ENCODE data around the gene PCDHGA5.
A peak's percentile ranks its signal among the peaks of the same experiment; 100 is the strongest.
"Not testable (repeated sequence)": the region's sequence is repeated elsewhere in the genome, so short reads cannot be mapped to it uniquely, and the experiment has no call there.

PCDHGA5 gene

GRCh38 chr5:141369994-141370848, 6.3 kb downstream of the PCDHGA5 start, which contains the start of gene PCDHGB3:
PCDHGB3 (plus strand) TSS chr5:141370242; CDS start chr5:141370395, 153 bp downstream.
- peak within 1 kb of the TSS; percentile 18 to 49 for H3K4me3 ChIP-seq (ENCODE audit: low read depth in 1 of 2, low read length in 2 of 2)

GRCh38 chr5:141371572-141372475, 7.9 kb downstream of the PCDHGA5 start:
- H3K4me3 ChIP-seq (ENCODE audit: low read depth in 1 of 2, low read length in 2 of 2): peak overlapping the region in 1 of 2 donors; percentile 21

More at GRCh38 chr5:141369994-141370848, 6.3 kb downstream of the PCDHGA5 start, which contains the start of gene PCDHGB3:
- H3K4me1 ChIP-seq (ENCODE audit: control insufficient read depth in 1 of 2, insufficient read depth in 2 of 2, low read length in 2 of 2): no peaks in the 10 kb centered on the region
- H3K9me3 ChIP-seq (ENCODE audit: control insufficient read depth in 1 of 2, low read length in 2 of 2): peaks cover 38 to 46% of the 10 kb centered on the region in 2 donors
- no peaks in the 10 kb centered on the region for H3K36me3 ChIP-seq (ENCODE audit: control insufficient read depth in 1 of 2, insufficient read depth in 2 of 2, low read length in 2 of 2)
- H3K27ac ChIP-seq (ENCODE audit: low read depth, low read length): no peak within 1 kb of the TSS
- no peak within 1 kb of the TSS for H3K9ac ChIP-seq (ENCODE audit: low read depth in 1 of 2, low read length in 2 of 2)
- peaks cover 0 to 5% of the 10 kb centered on the region in 2 donors for H3K27me3 ChIP-seq (ENCODE audit: control insufficient read depth in 1 of 2, insufficient read depth in 2 of 2, low read length in 2 of 2)

DNA sequence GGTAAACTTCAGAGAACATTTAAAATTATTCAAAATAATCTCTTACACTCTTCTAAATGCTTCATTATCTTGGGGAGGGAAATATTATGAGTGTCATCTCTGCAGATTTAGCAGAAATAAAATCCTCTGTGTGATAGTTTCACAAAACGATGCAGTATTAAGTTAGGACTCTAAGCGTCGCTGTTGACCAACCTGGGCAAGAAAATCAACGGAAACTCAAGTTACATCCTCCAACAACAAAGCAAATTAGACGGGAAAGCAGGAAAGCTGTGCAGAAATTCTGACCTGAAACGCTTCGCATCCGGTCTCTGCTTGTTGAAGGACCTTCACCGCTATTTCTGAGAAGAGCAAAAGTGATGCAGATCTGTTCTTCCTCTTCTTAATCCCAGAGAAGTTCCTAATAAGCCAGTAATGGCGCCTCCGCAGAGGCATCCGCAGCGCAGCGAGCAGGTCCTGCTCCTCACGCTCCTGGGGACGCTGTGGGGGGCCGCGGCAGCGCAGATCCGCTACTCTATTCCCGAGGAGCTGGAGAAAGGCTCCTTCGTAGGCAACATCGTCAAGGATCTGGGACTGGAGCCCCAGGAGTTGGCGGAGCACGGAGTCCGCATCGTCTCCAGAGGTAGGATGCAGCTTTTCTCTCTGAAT, 9.8 kb downstream of the PCDHGA5 start, which contains the start of gene PCDHGA6:
Gene PCDHGA6, plus strand, starts transcription at position 219 of the 645 bp plus-strand sequence. Its CDS starts 193 bp downstream, at position 412.
- no peak within 1 kb of the TSS for H3K27ac ChIP-seq (ENCODE audit: low read depth, low read length)
- H3K9me3 ChIP-seq (ENCODE audit: control insufficient read depth in 1 of 2, low read length in 2 of 2): peaks cover 40 to 49% of the 10 kb centered on the region in 2 donors
- peak within 1 kb of the TSS in 1 of 2 donors; percentile 43 for H3K4me3 ChIP-seq (ENCODE audit: low read depth in 1 of 2, low read length in 2 of 2)
- H3K36me3 ChIP-seq (ENCODE audit: control insufficient read depth in 1 of 2, insufficient read depth in 2 of 2, low read length in 2 of 2): no peaks in the 10 kb centered on the region
- H3K4me1 ChIP-seq (ENCODE audit: control insufficient read depth in 1 of 2, insufficient read depth in 2 of 2, low read length in 2 of 2): no peaks in the 10 kb centered on the region
- no peak within 1 kb of the TSS for H3K9ac ChIP-seq (ENCODE audit: low read depth in 1 of 2, low read length in 2 of 2)
- peaks cover 0 to 5% of the 10 kb centered on the region in 2 donors for H3K27me3 ChIP-seq (ENCODE audit: control insufficient read depth in 1 of 2, insufficient read depth in 2 of 2, low read length in 2 of 2)

More at GRCh38 chr5:141371572-141372475, 7.9 kb downstream of the PCDHGA5 start:
- no peak overlapping the region for H3K27ac ChIP-seq (ENCODE audit: low read depth, low read length)
- H3K9me3 ChIP-seq (ENCODE audit: control insufficient read depth in 1 of 2, low read length in 2 of 2): peaks cover 40 to 47% of the 10 kb centered on the region in 2 donors
- no peaks in the 10 kb centered on the region for H3K4me1 ChIP-seq (ENCODE audit: control insufficient read depth in 1 of 2, insufficient read depth in 2 of 2, low read length in 2 of 2)
- H3K27me3 ChIP-seq (ENCODE audit: control insufficient read depth in 1 of 2, insufficient read depth in 2 of 2, low read length in 2 of 2): peaks cover 0 to 5% of the 10 kb centered on the region in 2 donors
- no peaks in the 10 kb centered on the region for H3K36me3 ChIP-seq (ENCODE audit: control insufficient read depth in 1 of 2, insufficient read depth in 2 of 2, low read length in 2 of 2)
- no peak overlapping the region for H3K9ac ChIP-seq (ENCODE audit: low read depth in 1 of 2, low read length in 2 of 2)

DNA sequence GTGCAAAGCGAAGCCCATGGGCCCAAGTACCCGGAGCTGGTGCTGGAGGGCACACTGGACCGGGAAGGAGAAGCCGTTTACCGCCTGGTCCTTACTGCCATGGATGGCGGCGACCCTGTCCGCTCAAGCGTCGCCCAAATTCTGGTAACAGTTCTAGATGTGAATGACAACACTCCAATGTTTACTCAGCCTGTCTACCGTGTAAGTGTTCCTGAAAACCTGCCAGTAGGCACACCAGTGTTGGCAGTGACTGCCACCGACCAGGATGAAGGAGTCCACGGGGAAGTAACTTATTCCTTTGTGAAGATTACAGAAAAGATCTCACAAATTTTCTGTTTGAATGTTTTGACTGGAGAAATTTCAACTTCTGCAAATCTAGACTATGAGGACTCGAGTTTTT, 10.7 kb downstream of the PCDHGA5 start:
- H3K9me3 ChIP-seq (ENCODE audit: control insufficient read depth in 1 of 2, low read length in 2 of 2): peaks cover 40 to 49% of the 10 kb centered on the region in 2 donors
- H3K4me3 ChIP-seq (ENCODE audit: low read depth in 1 of 2, low read length in 2 of 2): no peak overlapping the region
- H3K9ac ChIP-seq (ENCODE audit: low read depth in 1 of 2, low read length in 2 of 2): no peak overlapping the region
- H3K4me1 ChIP-seq (ENCODE audit: control insufficient read depth in 1 of 2, insufficient read depth in 2 of 2, low read length in 2 of 2): no peaks in the 10 kb centered on the region
- no peaks in the 10 kb centered on the region for H3K36me3 ChIP-seq (ENCODE audit: control insufficient read depth in 1 of 2, insufficient read depth in 2 of 2, low read length in 2 of 2)
- peaks cover 0 to 5% of the 10 kb centered on the region in 2 donors for H3K27me3 ChIP-seq (ENCODE audit: control insufficient read depth in 1 of 2, insufficient read depth in 2 of 2, low read length in 2 of 2)
- no peak overlapping the region for H3K27ac ChIP-seq (ENCODE audit: low read depth, low read length)

DNA sequence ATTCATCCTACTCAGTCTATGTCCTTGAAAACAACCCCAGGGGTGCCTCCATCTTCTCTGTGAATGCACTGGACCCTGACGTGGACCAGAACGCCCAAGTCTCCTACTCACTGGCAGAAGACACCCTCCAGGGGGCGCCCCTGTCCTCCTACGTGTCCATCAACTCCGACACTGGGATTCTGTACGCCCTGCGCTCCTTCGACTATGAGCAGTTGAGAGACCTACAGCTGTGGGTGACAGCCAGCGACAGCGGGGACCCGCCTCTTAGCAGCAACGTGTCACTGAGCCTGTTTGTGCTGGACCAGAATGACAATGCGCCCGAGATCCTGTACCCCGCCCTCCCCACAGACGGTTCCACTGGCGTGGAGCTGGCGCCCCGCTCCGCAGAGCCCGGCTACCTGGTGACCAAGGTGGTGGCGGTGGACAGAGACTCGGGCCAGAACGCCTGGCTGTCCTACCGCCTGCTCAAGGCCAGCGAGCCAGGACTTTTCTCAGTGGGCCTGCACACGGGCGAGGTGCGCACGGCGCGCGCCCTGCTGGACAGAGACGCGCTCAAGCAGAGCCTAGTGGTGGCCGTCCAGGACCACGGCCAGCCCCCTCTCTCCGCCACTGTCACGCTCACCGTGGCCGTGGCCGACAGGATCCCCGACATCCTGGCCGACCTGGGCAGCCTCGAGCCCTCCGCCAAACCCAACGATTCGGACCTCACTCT, 11.6 kb downstream of the PCDHGA5 start:
- H3K9me3 ChIP-seq (ENCODE audit: control insufficient read depth in 1 of 2, low read length in 2 of 2): peaks cover 33 to 47% of the 10 kb centered on the region in 2 donors
- H3K4me1 ChIP-seq (ENCODE audit: control insufficient read depth in 1 of 2, insufficient read depth in 2 of 2, low read length in 2 of 2); H3K36me3 ChIP-seq (ENCODE audit: control insufficient read depth in 1 of 2, insufficient read depth in 2 of 2, low read length in 2 of 2); H3K27me3 ChIP-seq (ENCODE audit: control insufficient read depth in 1 of 2, insufficient read depth in 2 of 2, low read length in 2 of 2); H3K4me3 ChIP-seq (ENCODE audit: low read depth in 1 of 2, low read length in 2 of 2); H3K27ac ChIP-seq (ENCODE audit: low read depth, low read length); H3K9ac ChIP-seq (ENCODE audit: low read depth in 1 of 2, low read length in 2 of 2): not testable (repeated sequence)

DNA sequence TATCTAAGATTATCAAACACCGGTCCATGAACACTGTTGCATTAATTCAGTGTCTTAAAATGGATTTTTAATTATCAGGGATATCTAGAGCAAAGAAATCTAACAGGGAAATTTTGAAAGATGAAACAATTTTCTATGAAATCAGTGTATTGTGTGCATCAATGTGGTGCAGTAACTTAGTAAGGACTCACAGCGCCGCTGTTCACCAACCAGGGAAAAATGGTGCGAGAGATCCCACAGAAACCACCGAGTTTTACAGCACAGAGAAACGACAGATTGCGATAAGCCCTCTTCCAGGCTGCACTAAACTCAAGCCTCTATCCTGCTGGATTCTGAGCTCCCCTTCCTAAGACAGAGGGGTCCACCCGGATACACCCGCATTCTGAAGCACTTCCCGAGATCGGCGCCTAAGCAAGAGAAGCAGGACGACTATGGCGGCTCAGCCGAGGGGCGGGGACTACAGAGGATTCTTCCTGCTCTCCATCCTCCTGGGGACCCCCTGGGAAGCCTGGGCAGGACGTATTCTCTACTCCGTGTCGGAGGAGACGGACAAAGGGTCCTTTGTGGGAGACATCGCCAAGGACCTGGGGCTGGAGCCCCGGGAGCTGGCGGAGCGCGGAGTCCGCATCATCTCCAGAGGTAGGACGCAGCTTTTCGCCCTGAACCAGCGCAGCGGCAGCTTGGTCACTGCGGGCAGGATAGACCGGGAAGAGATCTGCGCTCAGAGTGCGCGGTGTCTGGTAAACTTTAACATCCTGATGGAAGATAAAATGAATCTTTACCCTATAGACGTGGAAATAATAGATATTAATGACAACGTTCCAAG, 18.7 kb downstream of the PCDHGA5 start, which contains the start of gene PCDHGA7:
Gene PCDHGA7, plus strand, starts transcription at position 274 of the 826 bp plus-strand sequence. Its CDS starts 158 bp downstream, at position 432.
- no peaks in the 10 kb centered on the region for H3K4me1 ChIP-seq (ENCODE audit: control insufficient read depth in 1 of 2, insufficient read depth in 2 of 2, low read length in 2 of 2)
- no peak within 1 kb of the TSS for H3K27ac ChIP-seq (ENCODE audit: low read depth, low read length)
- no peaks in the 10 kb centered on the region for H3K36me3 ChIP-seq (ENCODE audit: control insufficient read depth in 1 of 2, insufficient read depth in 2 of 2, low read length in 2 of 2)
- peak within 1 kb of the TSS; percentile 25 to 43 for H3K4me3 ChIP-seq (ENCODE audit: low read depth in 1 of 2, low read length in 2 of 2)
- no peak within 1 kb of the TSS for H3K9ac ChIP-seq (ENCODE audit: low read depth in 1 of 2, low read length in 2 of 2)
- H3K27me3 ChIP-seq (ENCODE audit: control insufficient read depth in 1 of 2, insufficient read depth in 2 of 2, low read length in 2 of 2): peaks cover 0 to 5% of the 10 kb centered on the region in 2 donors
- H3K9me3 ChIP-seq (ENCODE audit: control insufficient read depth in 1 of 2, low read length in 2 of 2): peaks cover 11 to 24% of the 10 kb centered on the region in 2 donors

- Histone ChIP-seq H3K4me1 (ENCODE audit: control insufficient read depth in 1 of 2, insufficient read depth in 2 of 2, low read length in 2 of 2) (no peaks in the 10 kb centered on the region), H3K27ac (ENCODE audit: low read depth, low read length) (no peak overlapping the region), H3K4me3 (ENCODE audit: low read depth in 1 of 2, low read length in 2 of 2) (peak overlapping the region; percentile 23 to 43), H3K9me3 (ENCODE audit: control insufficient read depth in 1 of 2, low read length in 2 of 2) (peaks cover 13 to 27% of the 10 kb centered on the region in 2 donors), H3K36me3 (ENCODE audit: control insufficient read depth in 1 of 2, insufficient read depth in 2 of 2, low read length in 2 of 2) (no peaks in the 10 kb centered on the region), H3K9ac (ENCODE audit: low read depth in 1 of 2, low read length in 2 of 2) (no peak overlapping the region), H3K27me3 (ENCODE audit: control insufficient read depth in 1 of 2, insufficient read depth in 2 of 2, low read length in 2 of 2) (peaks cover 0 to 5% of the 10 kb centered on the region in 2 donors)
Observed at GRCh38 chr5:141383345-141383744, 19.4 kb downstream of the PCDHGA5 start.

- Histone ChIP-seq H3K27me3 (ENCODE audit: control insufficient read depth in 1 of 2, insufficient read depth in 2 of 2, low read length in 2 of 2) (peaks cover 0 to 5% of the 10 kb centered on the region in 2 donors), H3K4me1 (ENCODE audit: control insufficient read depth in 1 of 2, insufficient read depth in 2 of 2, low read length in 2 of 2) (no peaks in the 10 kb centered on the region), H3K9ac (ENCODE audit: low read depth in 1 of 2, low read length in 2 of 2) (no peak overlapping the region), H3K9me3 (ENCODE audit: control insufficient read depth in 1 of 2, low read length in 2 of 2) (peaks cover 22 to 38% of the 10 kb centered on the region in 2 donors), H3K36me3 (ENCODE audit: control insufficient read depth in 1 of 2, insufficient read depth in 2 of 2, low read length in 2 of 2) (no peaks in the 10 kb centered on the region), H3K27ac (ENCODE audit: low read depth, low read length) (no peak overlapping the region), H3K4me3 (ENCODE audit: low read depth in 1 of 2, low read length in 2 of 2) (no peak overlapping the region)
Observed at GRCh38 chr5:141384471-141385267, 20.7 kb downstream of the PCDHGA5 start.

Measured in duodenal mucosa (tissue), 2 donors.